Trophoblast cell (in vitro differentiated cells and primary cell): ENCODE measurements around the gene ERG.

Experiments used
- DNase-seq, 2 donors: peaks; one replicate each; pipeline ENCODE4 v3.0.0-alpha.2; 2016
- H2AFZ ChIP-seq: 2 replicates; pipeline ENCODE4 v1.6.1; 2013; ENCODE audit warnings: low read length, moderate library complexity, mild to moderate bottlenecking; ENCODE audit not compliant: insufficient read depth, poor library complexity
- H2AK5ac ChIP-seq: 2 replicates; pipeline ENCODE4 v1.6.1; 2013; ENCODE audit warnings: mild to moderate bottlenecking, low read length
- H2BK120ac ChIP-seq: 2 replicates; pipeline ENCODE4 v1.6.1; 2013; ENCODE audit warnings: low read length, mild to moderate bottlenecking, moderate library complexity; ENCODE audit not compliant: insufficient read depth, poor library complexity
- H2BK12ac ChIP-seq: 2 replicates; pipeline ENCODE4 v1.6.1; 2013; ENCODE audit warnings: mild to moderate bottlenecking, low read length, moderate library complexity
- H2BK5ac ChIP-seq: 2 replicates; pipeline ENCODE4 v1.6.1; 2013; ENCODE audit warnings: low read length, low read depth, moderate library complexity, mild to moderate bottlenecking; ENCODE audit not compliant: poor library complexity
- H3K14ac ChIP-seq: 2 replicates; pipeline ENCODE4 v1.6.1; 2013; ENCODE audit warnings: mild to moderate bottlenecking, low read length
- H3K18ac ChIP-seq: 2 replicates; pipeline ENCODE4 v1.6.1; 2013; ENCODE audit warnings: mild to moderate bottlenecking, low read length
- H3K23ac ChIP-seq: 2 replicates; pipeline ENCODE4 v1.6.1; 2013; ENCODE audit warnings: low read length
- H3K27ac ChIP-seq: 2 replicates; pipeline ENCODE4 v1.5.1; 2013; ENCODE audit warnings: low read depth, mild to moderate bottlenecking, inconsistent platforms, low read length, moderate library complexity
- H3K27me3 ChIP-seq: 2 replicates; pipeline ENCODE4 v1.6.1; 2013; ENCODE audit warnings: inconsistent platforms, mild to moderate bottlenecking, low read length, moderate library complexity; ENCODE audit not compliant: insufficient read depth
- H3K36me3 ChIP-seq, 2 experiments: 1 replicate in 1 of 2; 2 replicates in 1 of 2; pipeline ENCODE4 v1.6.1; 2013; ENCODE audit warnings: low read length in 2 of 2, mild to moderate bottlenecking in 2 of 2, moderate library complexity in 1 of 2; ENCODE audit not compliant: insufficient read depth in 2 of 2, control insufficient read depth in 1 of 2
- H3K4ac ChIP-seq: 2 replicates; pipeline ENCODE4 v1.6.1; 2013; ENCODE audit warnings: low read depth, mild to moderate bottlenecking, low read length, moderate library complexity
- H3K4me1 ChIP-seq, 2 experiments: 1 replicate in 1 of 2; 2 replicates in 1 of 2; pipeline ENCODE4 v1.6.1; 2013; ENCODE audit warnings: low read length in 2 of 2, mild to moderate bottlenecking in 2 of 2, moderate library complexity in 1 of 2; ENCODE audit not compliant: insufficient read depth in 2 of 2, control insufficient read depth in 1 of 2
- H3K4me2 ChIP-seq: 2 replicates; pipeline ENCODE4 v1.6.1; 2013; ENCODE audit warnings: inconsistent platforms, mild to moderate bottlenecking, low read length, moderate library complexity
- H3K4me3 ChIP-seq: 2 replicates; pipeline ENCODE4 v1.5.1; 2013; ENCODE audit warnings: mild to moderate bottlenecking, low read depth, low read length, inconsistent platforms
- H3K79me1 ChIP-seq: one replicate; pipeline ENCODE4 v1.6.1; 2013; ENCODE audit warnings: low read length
- H3K79me2 ChIP-seq: 2 replicates; pipeline ENCODE4 v1.6.1; 2013; ENCODE audit warnings: low read length, mild to moderate bottlenecking; ENCODE audit not compliant: control insufficient read depth, insufficient read depth, poor library complexity
- H3K9ac ChIP-seq: 2 replicates; pipeline ENCODE4 v1.6.1; 2013; ENCODE audit warnings: mild to moderate bottlenecking, low read length
- H3K9me3 ChIP-seq: 2 replicates; pipeline ENCODE4 v1.6.1; 2013; ENCODE audit warnings: low read depth, mild to moderate bottlenecking, control low read depth, inconsistent platforms, low read length; ENCODE audit not compliant: insufficient read depth
- H4K12ac ChIP-seq: 2 replicates; pipeline ENCODE4 v1.6.1; 2013; ENCODE audit warnings: low read depth, mild to moderate bottlenecking, low read length, moderate library complexity
- H4K8ac ChIP-seq: 2 replicates; pipeline ENCODE4 v1.6.1; 2013; ENCODE audit warnings: low read depth, mild to moderate bottlenecking, low read length, moderate library complexity
- H4K91ac ChIP-seq: one replicate; pipeline ENCODE4 v1.6.1; 2013; ENCODE audit warnings: low read depth, mild to moderate bottlenecking, low read length, moderate library complexity
- WGBS: extraction: QIAGEN DNeasy Blood & Tissue Kit; methylation state at CpG from one replicate; pipeline ENCODE4 v1.1.7; 2013; ENCODE audit warnings: missing lambda C conversion rate; ENCODE audit not compliant: insufficient read length, insufficient coverage; ENCODE audit errors: extremely low coverage; 5-methylcytosine and 5-hydroxymethylcytosine counted together

The ERG gene

GRCh38 chr21:38354746-38355145, 143.5 kb downstream of the ERG start:
- Histone ChIP-seq H3K4ac (no peak overlapping the region), H2BK12ac (peak overlapping the region; percentile 47), H3K36me3 (no peaks in the 10 kb centered on the region), H2AFZ (no peak overlapping the region), H4K8ac (no peak overlapping the region), H3K23ac (no peak overlapping the region), H3K27me3 (no peaks in the 10 kb centered on the region), H4K91ac (no peak overlapping the region), H3K79me2 (no peaks in the 10 kb centered on the region), H3K4me2 (no peak overlapping the region), H4K12ac (no peak overlapping the region), H3K27ac (no peak overlapping the region), H3K4me3 (no peak overlapping the region), H3K9me3 (no peaks in the 10 kb centered on the region), H2BK5ac (no peak overlapping the region), H3K4me1 (peaks cover 3 to 10% of the 10 kb centered on the region in 2 experiments), H3K9ac (no peak overlapping the region), H2AK5ac (no peak overlapping the region), H3K18ac (no peak overlapping the region), H3K14ac (no peak overlapping the region), H3K79me1 (peaks cover 9% of the 10 kb centered on the region), H2BK120ac (no peak overlapping the region)
- no CpG with 5 or more reads among the region's 2 CpGs for WGBS
- no peak for DNase-seq

- peak overlapping the region; percentile 41 for H3K4me3 ChIP-seq
- no peak overlapping the region for H3K23ac ChIP-seq
- H3K79me1 ChIP-seq = peaks cover 9% of the 10 kb centered on the region
- no peaks in the 10 kb centered on the region for H3K36me3 ChIP-seq
- no peak overlapping the region for H3K27ac ChIP-seq
- no peaks in the 10 kb centered on the region for H3K27me3 ChIP-seq
- no peaks in the 10 kb centered on the region for H3K79me2 ChIP-seq
- no peak overlapping the region for H4K12ac ChIP-seq
- H3K4me2 ChIP-seq = no peak overlapping the region
- no peak overlapping the region for H3K14ac ChIP-seq
- peak overlapping the region; percentile 15 for H2AK5ac ChIP-seq
- no peaks in the 10 kb centered on the region for H3K9me3 ChIP-seq
- peaks cover 3 to 10% of the 10 kb centered on the region in 2 experiments for H3K4me1 ChIP-seq
- no CpG with 5 or more reads among the region's 10 CpGs for WGBS
- no peak overlapping the region for H4K91ac ChIP-seq
- no peak overlapping the region for H3K18ac ChIP-seq
- H2BK5ac ChIP-seq = no peak overlapping the region
- H3K9ac ChIP-seq = no peak overlapping the region
- H2BK12ac ChIP-seq = no peak overlapping the region
- H4K8ac ChIP-seq = no peak overlapping the region
- no peak overlapping the region for H3K4ac ChIP-seq
- H2AFZ ChIP-seq = no peak overlapping the region
- no peak overlapping the region for H2BK120ac ChIP-seq
- no peak for DNase-seq
These were observed 144.0 kb downstream of the ERG start for GRCh38 chr21:38354231-38354630.

GRCh38 chr21:38352536-38353219, 145.6 kb downstream of the ERG start:
- Histone ChIP-seq H4K91ac (peak overlapping the region; percentile 75), H3K4me2 (no peak overlapping the region), H3K9ac (no peak overlapping the region), H3K36me3 (no peaks in the 10 kb centered on the region), H2BK5ac (no peak overlapping the region), H3K4me1 (peaks cover 3 to 10% of the 10 kb centered on the region in 2 experiments), H3K79me1 (peaks cover 9% of the 10 kb centered on the region), H3K27ac (no peak overlapping the region), H2BK12ac (no peak overlapping the region), H2AFZ (no peak overlapping the region), H3K79me2 (no peaks in the 10 kb centered on the region), H2AK5ac (no peak overlapping the region), H3K18ac (no peak overlapping the region), H2BK120ac (no peak overlapping the region), H3K4ac (no peak overlapping the region), H3K23ac (no peak overlapping the region), H4K8ac (no peak overlapping the region), H3K27me3 (no peaks in the 10 kb centered on the region), H4K12ac (no peak overlapping the region), H3K4me3 (no peak overlapping the region), H3K14ac (no peak overlapping the region), H3K9me3 (no peaks in the 10 kb centered on the region)
- DNase-seq = peak; percentile 61 to 87
- no CpG with 5 or more reads among the region's 6 CpGs for WGBS

- peaks cover 9% of the 10 kb centered on the region for H3K79me1 ChIP-seq
- H2BK5ac ChIP-seq = peak overlapping the region; percentile 58
- peak; percentile 7 to 25 for DNase-seq
- peak overlapping the region; percentile 49 for H4K8ac ChIP-seq
- no peak overlapping the region for H2BK120ac ChIP-seq
- peak overlapping the region; percentile 41 for H3K27ac ChIP-seq
- H3K14ac ChIP-seq = no peak overlapping the region
- H3K4me3 ChIP-seq = no peak overlapping the region
- no peaks in the 10 kb centered on the region for H3K27me3 ChIP-seq
- H3K9ac ChIP-seq = no peak overlapping the region
- no peaks in the 10 kb centered on the region for H3K9me3 ChIP-seq
- no peaks in the 10 kb centered on the region for H3K79me2 ChIP-seq
- H3K4ac ChIP-seq = peak overlapping the region; percentile 19
- no peaks in the 10 kb centered on the region for H3K36me3 ChIP-seq
- peak overlapping the region; percentile 75 for H4K91ac ChIP-seq
- no peak overlapping the region for H3K18ac ChIP-seq
- H3K4me2 ChIP-seq = no peak overlapping the region
- no peak overlapping the region for H2AFZ ChIP-seq
- H2AK5ac ChIP-seq = no peak overlapping the region
- WGBS = no CpG with 5 or more reads among the region's 10 CpGs
- H4K12ac ChIP-seq = no peak overlapping the region
- peak overlapping the region; percentile 73 for H2BK12ac ChIP-seq
- H3K4me1 ChIP-seq = peaks cover 3 to 10% of the 10 kb centered on the region in 2 experiments
- H3K23ac ChIP-seq = no peak overlapping the region
These were observed 146.2 kb downstream of the ERG start for GRCh38 chr21:38351961-38352521.
